ENCODE measurements around the gene BCAN.

The BCAN gene

GRCh38 chr1:156704166-156704711 lies 62.3 kb downstream of the BCAN start:
- no peak for DNase-seq

DNA sequence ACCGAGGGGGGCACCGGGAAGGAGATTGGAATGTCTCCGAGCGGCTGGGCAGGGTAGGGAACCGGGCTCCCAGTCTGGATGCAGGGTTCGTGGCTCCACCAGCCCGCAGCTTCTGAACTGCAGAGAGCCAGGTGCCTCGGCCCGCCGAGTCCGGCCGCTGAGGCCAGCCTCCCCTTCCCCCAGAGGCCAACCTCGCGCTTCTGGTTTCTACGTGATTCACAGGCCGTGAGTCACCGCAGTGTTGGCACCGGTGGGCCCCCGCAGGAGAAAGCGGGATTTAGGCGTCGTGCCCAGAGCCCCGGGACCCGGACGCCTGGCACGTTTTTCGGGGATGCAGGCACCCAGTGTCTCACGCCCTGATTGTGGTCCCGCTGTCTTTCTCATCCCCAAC lies 63.0 kb downstream of the BCAN start:
- DNase-seq, result no peak

GRCh38 chr1:156705321-156705917 lies 63.5 kb downstream of the BCAN start, which contains the start of gene CRABP2:
TSS of gene CRABP2 (minus strand) at chr1:156705583. CDS start at chr1:156705446, 137 bp downstream.
- DNase-seq, result no peak

DNA sequence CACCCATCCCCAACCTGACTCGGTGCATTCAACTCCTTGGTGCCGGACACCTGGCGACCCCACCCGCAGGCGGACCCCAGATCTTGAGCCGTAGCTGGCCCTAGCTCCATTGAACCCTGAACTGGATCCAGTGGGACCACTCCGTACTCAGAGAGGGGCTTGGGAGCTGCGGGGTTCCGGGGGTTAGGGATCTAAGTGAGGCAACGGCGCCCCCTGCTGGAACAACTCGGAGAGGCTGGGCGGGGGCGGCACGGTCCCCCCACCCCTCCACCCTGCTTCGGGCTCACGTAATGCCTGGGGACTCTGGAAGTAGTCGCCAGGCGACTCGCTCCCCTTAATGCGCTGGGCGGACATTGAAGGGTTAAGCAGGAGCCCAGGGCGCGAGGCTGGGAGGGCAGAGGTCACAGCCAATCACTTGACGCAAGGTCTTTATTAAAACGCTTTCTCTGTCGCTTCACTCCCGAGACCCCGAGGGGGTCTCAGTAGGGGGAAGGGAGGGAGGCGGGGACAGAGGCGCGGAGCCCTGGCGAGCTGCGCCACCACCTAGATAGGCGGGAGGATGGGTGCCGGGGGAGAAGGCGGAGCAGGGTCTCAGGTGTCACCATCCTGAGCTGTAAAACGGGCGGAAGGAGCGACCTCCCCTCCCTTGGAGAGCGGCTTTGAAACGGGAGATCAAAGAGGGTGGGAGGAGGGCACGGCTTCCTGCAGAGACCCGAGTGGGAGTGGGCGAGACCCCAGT lies 64.2 kb downstream of the BCAN start:
- DNase-seq, result peak; percentile 6

- DNase-seq, result no peak
These were observed 64.9 kb downstream of the BCAN start for GRCh38 chr1:156706657-156707416.

GRCh38 chr1:156707417-156708217 lies 65.7 kb downstream of the BCAN start:
- no peak for DNase-seq

GRCh38 chr1:156708218-156708661 lies 66.3 kb downstream of the BCAN start:
- DNase-seq, result no peak

- no peak for DNase-seq
These were observed 67.1 kb downstream of the BCAN start for GRCh38 chr1:156709031-156709430.
